HEK293T (cell line): ENCODE data around the gene SPPL3.

ENCODE experiments used
- BHLHE40 ChIP-seq: fragments of 450-650 bp; IDR thresholded peaks from 2 replicates; pipeline ENCODE4 v1.6.1; 2016; ENCODE audit warnings: mild to moderate bottlenecking, moderate library complexity, borderline replicate concordance
- CTBP1 ChIP-seq: fragments of 450-650 bp; IDR thresholded peaks from 2 replicates; pipeline ENCODE4 v1.6.1; 2016; ENCODE audit warnings: borderline replicate concordance
- ELF4 ChIP-seq: fragments of 450-650 bp; IDR thresholded peaks from 2 replicates; pipeline ENCODE4 v1.6.1; 2017; ENCODE audit warnings: antibody characterized with exemption
- FOXA1 ChIP-seq: fragments of 450-650 bp; IDR thresholded peaks from 2 replicates; pipeline ENCODE4 v1.6.1; 2016; ENCODE audit warnings: mild to moderate bottlenecking
- FOXK2 ChIP-seq: fragments of 450-650 bp; IDR thresholded peaks from 2 replicates; pipeline ENCODE4 v1.6.1; 2016; ENCODE audit warnings: mild to moderate bottlenecking
- FOXM1 ChIP-seq: fragments of 450-650 bp; IDR thresholded peaks from 2 replicates; pipeline ENCODE4 v1.6.1; 2017; ENCODE audit warnings: mild to moderate bottlenecking, borderline replicate concordance
- HDGF ChIP-seq: fragments of 450-650 bp; IDR thresholded peaks from 2 replicates; pipeline ENCODE4 v1.6.1; 2017; ENCODE audit warnings: antibody characterized with exemption, borderline replicate concordance
- L3MBTL2 ChIP-seq: fragments of 450-650 bp; conservative IDR thresholded peaks from 2 replicates; pipeline ENCODE4 v1.6.1; 2016; ENCODE audit warnings: mild to moderate bottlenecking
- LEF1 ChIP-seq: fragments of 450-650 bp; IDR thresholded peaks from 2 replicates; pipeline ENCODE4 v1.6.1; 2017; ENCODE audit warnings: mild to moderate bottlenecking, borderline replicate concordance
- NFRKB ChIP-seq: fragments of 450-650 bp; IDR thresholded peaks from 2 replicates; pipeline ENCODE4 v1.6.1; 2016; ENCODE audit warnings: mild to moderate bottlenecking, moderate library complexity
- SP1 ChIP-seq: fragments of 450-650 bp; IDR thresholded peaks from 2 replicates; pipeline ENCODE4 v1.6.1; 2017
- SUZ12 ChIP-seq: fragments of 450-650 bp; IDR thresholded peaks from 2 replicates; pipeline ENCODE4 v1.6.1; 2016; ENCODE audit warnings: mild to moderate bottlenecking
- ZNF384 ChIP-seq: fragments of 450-650 bp; IDR thresholded peaks from 2 replicates; pipeline ENCODE4 v1.6.1; 2016
- TF ChIP-seq, protein P1 (sequence below): fragments of 450-650 bp; IDR thresholded peaks from 2 replicates; pipeline ENCODE4 v1.6.1; 2016

DNA sequence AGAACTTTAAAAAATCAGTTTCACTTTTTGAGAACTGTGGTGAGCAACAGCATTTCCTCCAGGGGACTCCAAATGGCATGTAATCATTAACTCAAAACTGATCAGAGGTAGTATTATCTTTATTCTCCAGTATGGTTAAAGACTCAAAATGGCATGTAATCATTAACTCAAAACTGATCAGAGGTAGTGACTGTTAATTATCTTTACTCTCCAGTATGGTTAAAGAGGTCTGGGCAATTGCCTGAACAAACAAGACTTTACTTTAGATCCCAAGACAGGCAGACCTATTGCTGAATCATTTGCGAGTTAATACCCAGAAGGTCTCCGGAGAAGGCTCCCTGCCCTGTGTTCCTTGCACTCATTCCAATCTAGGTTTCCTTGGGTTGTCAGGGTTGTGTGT is 185.1 kb downstream of the SPPL3 start:
- no peak for TF ChIP-seq FOXM1
- no peak for TF ChIP-seq HDGF
- no peak for TF ChIP-seq SP1
- TF ChIP-seq LEF1, result no peak
- no peak for TF ChIP-seq SUZ12
- no peak for TF ChIP-seq FOXK2
- no peak for TF ChIP-seq FOXA1
- TF ChIP-seq BHLHE40, result no peak
- no peak for TF ChIP-seq ZNF384
- TF ChIP-seq ELF4, result no peak
- no peak for TF ChIP-seq CTBP1
- TF ChIP-seq, protein P1, sequence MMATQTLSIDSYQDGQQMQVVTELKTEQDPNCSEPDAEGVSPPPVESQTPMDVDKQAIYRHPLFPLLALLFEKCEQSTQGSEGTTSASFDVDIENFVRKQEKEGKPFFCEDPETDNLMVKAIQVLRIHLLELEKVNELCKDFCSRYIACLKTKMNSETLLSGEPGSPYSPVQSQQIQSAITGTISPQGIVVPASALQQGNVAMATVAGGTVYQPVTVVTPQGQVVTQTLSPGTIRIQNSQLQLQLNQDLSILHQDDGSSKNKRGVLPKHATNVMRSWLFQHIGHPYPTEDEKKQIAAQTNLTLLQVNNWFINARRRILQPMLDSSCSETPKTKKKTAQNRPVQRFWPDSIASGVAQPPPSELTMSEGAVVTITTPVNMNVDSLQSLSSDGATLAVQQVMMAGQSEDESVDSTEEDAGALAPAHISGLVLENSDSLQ, result no peak
- no peak for TF ChIP-seq NFRKB
- TF ChIP-seq L3MBTL2, result no peak
